ENCODE results near the gene CLCN3. TPM values are rescaled to one million over a fixed set of nuclear protein-coding genes. Genes with fewer than 3 reads are reported as not detected.
"Not testable (repeated sequence)": the region's sequence is repeated elsewhere in the genome, so short reads cannot be mapped to it uniquely, and the experiment has no call there.

The CLCN3 gene
- total RNA-seq, 2 donors from 2014 or later = 67.2 to 96.4 TPM

- intact Hi-C loops (cut with DNase I) = loop anchor here (1.0 to 10.0 kb wide), 3 partner anchors 9 to 404 kb away; partner anchors contain the start of genes MFAP3L and NEK1
These were observed 486 bp downstream of the CLCN3 start for GRCh38 chr4:169620880-169621248.

GRCh38 chr4:169621731-169622492, 1.5 kb downstream of the CLCN3 start:
- intact Hi-C loops (cut with DNase I) = loop anchor here (5.0 to 10.0 kb wide), 2 partner anchors 35 to 403 kb away; partner anchors contain the start of gene MFAP3L
- DNase-seq (ENCODE audit: low spot score) = no peak
- no peaks in the 10 kb centered on the region for H3K36me3 ChIP-seq
- peaks cover 2% of the 10 kb centered on the region for H3K4me1 ChIP-seq (replicated peaks)
- TF ChIP-seq POLR2AphosphoS5 (IDR thresholded peaks at IDR 0.05) (no peak), CTCF (IDR thresholded peaks at IDR 0.05) (no peak), POLR2A (IDR thresholded peaks at IDR 0.05) (no peak)
- no peaks in the 10 kb centered on the region for H3K27me3 ChIP-seq (replicated peaks; ENCODE audit: insufficient read depth)
- no peaks in the 10 kb centered on the region for H3K9me3 ChIP-seq
- WGBS = 5% methylated on average over 6 of the region's 6 CpGs
- peak overlapping the region; percentile 64 to 69 for H3K4me3 ChIP-seq
- H3K27ac ChIP-seq = peak overlapping the region; percentile 98 to 99

More at GRCh38 chr4:169620880-169621248, 486 bp downstream of the CLCN3 start:
- Histone ChIP-seq H3K27me3 (replicated peaks; ENCODE audit: insufficient read depth) (no peaks in the 10 kb centered on the region), H3K27ac (peak overlapping the region; percentile 98 to 99), H3K4me1 (replicated peaks) (peaks cover 2% of the 10 kb centered on the region), H3K4me3 (peak overlapping the region; percentile 64 to 69), H3K36me3 (no peaks in the 10 kb centered on the region), H3K9me3 (no peaks in the 10 kb centered on the region)
- no peak for DNase-seq (ENCODE audit: low spot score)
- no peak for TF ChIP-seq POLR2AphosphoS5 (IDR thresholded peaks at IDR 0.05)
- no peak for TF ChIP-seq POLR2A (IDR thresholded peaks at IDR 0.05)
- no peak for TF ChIP-seq CTCF (IDR thresholded peaks at IDR 0.05)
- under 1% methylated on average over 14 of the region's 14 CpGs for WGBS

- Histone ChIP-seq H3K4me3 (peak overlapping the region in 1 of 2 donors; percentile 69), H3K4me1 (replicated peaks) (peaks cover 2% of the 10 kb centered on the region)
- DNase-seq (ENCODE audit: low spot score) = no peak
These were observed 2.2 kb downstream of the CLCN3 start for GRCh38 chr4:169622566-169622965.

GRCh38 chr4:169624012-169624411, 3.6 kb downstream of the CLCN3 start:
- H3K9me3 ChIP-seq; DNase-seq (ENCODE audit: low spot score); H3K4me1 ChIP-seq (replicated peaks); H3K36me3 ChIP-seq; H3K27me3 ChIP-seq (replicated peaks; ENCODE audit: insufficient read depth); H3K27ac ChIP-seq; H3K4me3 ChIP-seq: not testable (repeated sequence)
- intact Hi-C loops (cut with DNase I) = loop anchor here (5.0 to 10.0 kb wide), 2 partner anchors 33 to 401 kb away; partner anchors contain the start of gene MFAP3L
- 96% methylated on average over 6 of the region's 6 CpGs for WGBS

More at GRCh38 chr4:169622566-169622965, 2.2 kb downstream of the CLCN3 start:
- Histone ChIP-seq H3K36me3 (no peaks in the 10 kb centered on the region), H3K27me3 (replicated peaks; ENCODE audit: insufficient read depth) (no peaks in the 10 kb centered on the region), H3K9me3 (no peaks in the 10 kb centered on the region), H3K27ac (peak overlapping the region; percentile 98 to 99)
- no peak for TF ChIP-seq POLR2AphosphoS5 (IDR thresholded peaks at IDR 0.05)
- TF ChIP-seq POLR2A (IDR thresholded peaks at IDR 0.05) = no peak
- TF ChIP-seq CTCF (IDR thresholded peaks at IDR 0.05) = no peak
- intact Hi-C loops (cut with DNase I) = loop anchor here (5.0 to 10.0 kb wide), 2 partner anchors 35 to 402 kb away; partner anchors contain the start of gene MFAP3L
- WGBS = 20% methylated on average over 4 of the region's 4 CpGs

GRCh38 chr4:169625886-169626285, 5.5 kb downstream of the CLCN3 start:
- no peak for DNase-seq (ENCODE audit: low spot score)
- TF ChIP-seq POLR2AphosphoS5 (IDR thresholded peaks at IDR 0.05) = no peak
- H3K27ac ChIP-seq = no peak overlapping the region
- WGBS = 95% methylated on average over 5 of the region's 5 CpGs
- H3K4me1 ChIP-seq (replicated peaks) = peaks cover 2% of the 10 kb centered on the region
- no peak overlapping the region for H3K4me3 ChIP-seq
- no peaks in the 10 kb centered on the region for H3K27me3 ChIP-seq (replicated peaks; ENCODE audit: insufficient read depth)
- no peaks in the 10 kb centered on the region for H3K9me3 ChIP-seq
- no peaks in the 10 kb centered on the region for H3K36me3 ChIP-seq
- intact Hi-C loops (cut with DNase I) = loop anchor here (10.0 kb wide), 1 partner anchor 399 kb away; the partner anchor contains the start of gene MFAP3L
